NK-92 (cell line): ENCODE results near the gene ZNF79.

Source experiments
- DNase-seq: peaks from one replicate; lab custom pipeline; 2025; ENCODE audit not compliant: unreplicated experiment; lab: John Stamatoyannopoulos, UW

The ZNF79 gene

GRCh38 chr9:127423476-127423933 lies 677 bp upstream of the ZNF79 start:
- DNase-seq: no peak

DNA sequence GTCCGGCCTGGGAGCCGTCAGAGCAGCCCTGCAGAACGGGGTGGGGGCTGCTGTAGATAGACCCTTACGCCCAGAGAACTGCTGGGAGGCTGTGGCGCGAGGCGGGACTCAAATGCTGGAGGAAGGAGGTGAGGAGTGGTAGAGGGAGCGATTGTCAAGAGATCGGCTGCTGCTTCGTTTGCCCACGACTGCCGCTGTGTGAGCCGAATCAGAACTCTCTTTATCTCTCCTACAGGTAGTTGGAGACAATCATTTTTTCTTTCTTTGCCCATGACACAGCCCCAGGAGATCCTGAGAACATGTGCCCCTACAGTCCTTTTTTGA lies 456 bp downstream of the ZNF79 start:
- DNase-seq: no peak

GRCh38 chr9:127426756-127427155 lies 2.6 kb downstream of the ZNF79 start:
- DNase-seq: no peak

DNA sequence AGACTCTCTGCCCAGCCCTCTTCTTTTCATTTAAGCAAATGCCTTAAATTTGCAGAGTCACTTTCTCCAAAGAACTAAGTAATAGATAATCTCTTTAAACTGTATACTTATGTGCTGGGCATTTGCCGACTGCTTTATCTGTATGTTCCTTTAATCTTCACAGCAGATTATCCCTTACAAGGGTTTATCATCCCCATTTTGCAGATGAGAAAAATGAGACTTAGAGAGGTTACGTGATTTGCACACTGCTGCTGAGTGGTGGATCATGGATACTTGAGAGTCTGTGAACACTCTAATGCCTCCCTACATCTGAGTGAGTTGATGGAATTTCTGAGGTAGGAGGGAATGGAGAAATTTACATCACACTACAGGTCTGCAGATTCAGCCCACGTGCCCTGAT lies 4.2 kb downstream of the ZNF79 start:
- no peak for DNase-seq

- DNase-seq: no peak
These were observed 6.2 kb downstream of the ZNF79 start for GRCh38 chr9:127430415-127430814.

DNA sequence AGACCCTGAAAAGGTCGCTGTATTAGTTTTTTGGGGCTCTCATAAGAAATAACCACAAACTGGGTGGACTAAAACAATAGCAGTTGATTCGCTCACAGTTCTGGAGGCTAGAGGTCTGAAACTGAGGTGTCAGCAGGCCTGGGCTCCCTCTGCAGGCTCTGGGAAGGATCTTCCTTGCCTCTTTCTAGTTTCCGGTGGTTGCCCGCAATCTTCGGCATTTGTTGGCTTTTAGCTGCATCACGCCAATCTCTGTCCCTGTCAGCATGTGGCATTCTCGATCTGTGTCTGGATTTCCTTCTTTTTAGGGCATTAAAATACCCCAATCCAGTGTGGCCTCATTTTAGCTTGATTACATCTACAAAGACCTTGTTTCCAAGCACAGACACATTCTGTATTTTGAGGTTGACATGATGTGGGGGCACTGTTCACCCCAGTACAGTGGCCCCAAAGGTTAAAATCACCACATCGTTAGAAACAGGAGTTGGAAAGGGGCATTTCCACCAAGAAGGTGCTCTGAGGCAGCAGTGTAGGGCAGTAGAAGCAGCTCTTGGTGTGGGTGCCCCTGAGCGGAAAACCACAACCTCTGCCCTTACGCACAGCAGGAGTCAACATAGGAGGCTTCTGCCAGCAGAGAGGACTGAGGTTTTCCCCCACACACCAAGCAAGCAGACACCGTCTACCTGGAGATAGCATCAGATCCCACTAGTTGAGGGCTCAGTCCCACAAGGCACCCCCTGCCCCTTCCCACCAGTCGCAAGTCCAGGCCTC lies 13.5 kb downstream of the ZNF79 start:
- DNase-seq: no peak

DNA sequence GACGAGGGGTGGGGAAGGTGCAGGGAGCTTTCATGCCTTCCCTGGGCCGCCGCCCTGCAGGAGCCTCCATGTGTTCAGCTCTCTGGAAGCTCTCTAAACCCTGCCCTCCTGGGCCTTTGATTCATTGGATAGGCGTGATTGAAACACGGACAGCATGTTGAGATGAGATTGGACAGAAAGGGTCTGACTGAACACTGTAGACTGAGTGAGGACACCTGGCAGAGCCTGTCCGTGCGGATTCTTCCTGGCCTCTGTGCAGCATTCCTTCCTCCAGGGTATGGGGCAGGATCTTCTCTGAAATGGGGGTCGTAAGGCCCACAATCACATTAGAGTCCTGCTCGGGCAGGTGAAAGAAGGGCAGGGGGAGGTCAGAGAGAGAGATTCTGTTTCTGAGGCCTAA lies 14.2 kb downstream of the ZNF79 start:
- no peak for DNase-seq

- no peak for DNase-seq
These were observed 20.2 kb downstream of the ZNF79 start for GRCh38 chr9:127444283-127444920.

DNA sequence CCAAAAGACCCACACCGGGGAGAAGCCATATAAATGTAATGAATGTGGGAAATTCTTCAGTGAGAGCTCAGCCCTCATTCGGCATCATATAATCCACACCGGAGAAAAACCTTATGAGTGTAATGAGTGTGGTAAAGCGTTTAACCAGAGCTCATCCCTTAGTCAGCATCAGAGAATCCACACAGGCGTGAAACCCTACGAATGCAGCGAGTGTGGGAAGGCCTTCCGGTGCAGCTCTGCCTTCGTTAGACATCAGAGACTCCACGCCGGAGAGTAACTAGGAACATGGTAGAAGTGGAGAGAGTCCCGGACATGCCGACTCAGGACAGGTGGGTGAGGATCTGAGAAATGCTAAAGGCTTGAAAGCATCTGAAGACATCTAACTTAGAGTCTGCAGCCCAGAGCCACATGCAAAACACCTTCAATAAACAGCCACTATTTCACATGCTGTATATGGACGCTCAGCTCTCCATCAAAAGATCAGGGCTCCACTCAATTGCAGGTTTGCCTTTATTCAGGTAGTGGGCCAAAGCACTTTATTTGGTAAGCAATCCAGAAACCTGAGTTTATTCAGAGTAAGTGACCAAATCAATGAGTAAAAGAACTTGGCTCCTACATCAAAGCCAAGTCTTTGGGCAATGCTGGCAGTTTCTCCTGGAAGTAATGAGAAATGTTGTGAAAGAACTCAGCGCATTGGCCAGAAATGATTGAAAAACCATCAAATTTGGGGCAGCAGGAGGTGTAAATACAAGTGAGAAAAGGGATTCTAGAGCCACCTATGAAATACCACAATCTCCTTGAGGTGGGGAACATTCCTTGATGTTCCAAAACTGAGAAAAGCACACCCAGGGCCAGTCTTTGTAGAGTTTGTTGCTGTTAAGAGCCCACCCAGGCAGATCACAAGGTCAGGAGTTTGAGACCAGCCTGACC lies 21.0 kb downstream of the ZNF79 start:
- no peak for DNase-seq

DNA sequence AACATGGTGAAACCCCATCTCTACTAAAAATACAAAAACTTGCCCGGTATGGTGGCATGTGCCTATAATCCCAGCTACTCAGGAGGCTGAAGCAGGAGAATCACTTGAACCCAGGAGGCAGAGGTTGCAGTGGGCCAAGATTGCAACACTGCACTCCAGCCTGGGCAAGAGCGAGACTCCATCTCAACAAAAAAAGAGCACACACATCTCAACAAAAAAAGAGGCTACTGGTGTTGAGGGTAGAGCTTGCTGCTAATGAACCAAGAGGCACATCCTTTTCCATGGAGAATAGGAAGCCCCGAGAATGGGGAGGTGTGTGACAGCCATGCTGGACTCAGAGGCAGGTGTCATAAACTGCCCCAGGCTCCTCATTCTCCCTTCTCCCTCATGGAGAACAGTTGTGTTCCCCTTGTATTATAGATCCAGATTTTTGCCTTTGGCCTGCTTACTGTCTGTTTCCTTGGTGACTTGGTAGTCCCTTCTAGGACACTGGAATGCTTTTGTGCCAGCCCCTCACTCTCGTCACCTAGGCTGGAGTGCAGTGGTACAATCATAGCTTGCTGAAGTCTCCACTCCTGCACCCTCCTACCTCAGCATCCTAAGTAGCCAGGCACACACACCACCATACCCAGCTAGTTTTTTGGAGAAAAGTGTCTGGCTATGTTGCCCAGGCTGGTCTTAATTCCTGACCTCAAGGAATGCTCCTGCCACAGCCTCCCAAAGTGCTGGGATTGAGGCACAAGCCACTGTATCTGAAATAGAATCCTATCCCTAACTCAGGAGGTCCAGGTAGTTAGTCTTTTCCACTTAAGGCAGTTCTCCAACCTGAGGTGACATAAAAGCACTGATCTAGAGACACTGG lies 21.9 kb downstream of the ZNF79 start:
- DNase-seq: no peak

GRCh38 chr9:127446713-127447415 lies 22.7 kb downstream of the ZNF79 start:
- no peak for DNase-seq

DNA sequence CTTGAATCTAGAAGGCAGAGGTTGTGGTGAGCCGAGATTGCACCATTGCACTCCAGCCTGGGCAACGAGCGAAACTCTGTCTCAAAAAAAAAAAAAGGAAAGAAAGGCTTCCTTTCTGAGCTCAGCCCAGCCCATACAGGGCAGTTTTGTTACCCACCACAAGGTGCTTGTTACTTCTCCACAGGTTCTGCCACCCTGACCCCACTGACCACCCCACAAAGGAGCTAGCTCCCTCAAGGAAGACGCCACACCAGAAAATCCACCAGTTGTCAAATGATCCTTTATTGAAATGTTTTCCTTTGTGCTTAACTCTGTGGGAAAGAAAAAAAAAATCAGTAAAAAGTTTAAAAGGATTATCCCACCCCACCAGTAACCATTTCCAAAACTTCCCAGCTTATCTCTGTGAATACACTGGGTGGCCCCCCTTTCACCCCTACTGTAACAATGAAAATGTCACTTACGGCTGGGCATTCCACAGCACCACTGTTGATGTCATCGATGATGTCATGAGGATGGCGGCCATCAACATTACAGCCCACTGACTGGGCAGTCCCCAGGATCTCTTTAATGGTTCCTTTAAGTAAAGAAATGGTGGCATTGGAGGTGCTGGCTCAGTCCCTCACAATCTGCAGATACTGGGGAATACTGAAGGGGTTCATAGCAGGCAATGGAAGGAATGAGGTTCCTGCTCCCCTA lies 23.4 kb downstream of the ZNF79 start:
- DNase-seq: no peak

DNA sequence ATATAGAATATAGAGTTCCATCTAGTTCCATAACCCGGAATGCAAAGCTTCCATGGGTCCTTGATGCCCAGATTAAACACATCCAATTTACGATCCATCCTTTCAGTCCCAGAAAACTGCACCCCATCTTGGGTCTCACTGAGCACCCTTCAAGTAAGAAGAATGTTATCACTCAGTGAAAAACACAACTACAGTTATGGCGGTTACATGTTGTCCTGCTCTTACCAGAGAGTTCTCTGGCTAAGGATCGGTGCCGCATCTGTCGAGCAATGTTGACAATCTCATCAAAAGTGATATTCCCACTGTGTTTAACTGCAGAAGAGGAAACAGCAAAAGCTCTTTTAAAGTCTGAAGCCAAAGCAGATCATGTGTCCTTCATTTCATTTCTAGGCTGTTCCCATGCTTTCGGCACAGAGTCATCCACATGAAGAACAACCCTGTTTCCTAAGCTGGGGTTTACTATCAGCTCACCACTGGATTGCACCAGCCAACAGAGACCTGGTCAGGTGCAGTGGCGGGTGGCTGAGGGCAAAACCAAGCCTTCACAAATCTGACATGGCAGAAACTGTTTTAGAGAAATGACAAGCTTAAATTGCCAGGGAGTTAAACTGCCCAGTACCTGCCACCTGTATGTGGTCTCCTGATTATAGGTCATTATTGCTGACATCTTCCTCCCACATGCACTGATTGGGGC lies 24.1 kb downstream of the ZNF79 start:
- no peak for DNase-seq

- no peak for DNase-seq
These were observed 25.3 kb downstream of the ZNF79 start for GRCh38 chr9:127449332-127449966.

- DNase-seq: no peak
These were observed 26.1 kb downstream of the ZNF79 start for GRCh38 chr9:127450243-127450760.

DNA sequence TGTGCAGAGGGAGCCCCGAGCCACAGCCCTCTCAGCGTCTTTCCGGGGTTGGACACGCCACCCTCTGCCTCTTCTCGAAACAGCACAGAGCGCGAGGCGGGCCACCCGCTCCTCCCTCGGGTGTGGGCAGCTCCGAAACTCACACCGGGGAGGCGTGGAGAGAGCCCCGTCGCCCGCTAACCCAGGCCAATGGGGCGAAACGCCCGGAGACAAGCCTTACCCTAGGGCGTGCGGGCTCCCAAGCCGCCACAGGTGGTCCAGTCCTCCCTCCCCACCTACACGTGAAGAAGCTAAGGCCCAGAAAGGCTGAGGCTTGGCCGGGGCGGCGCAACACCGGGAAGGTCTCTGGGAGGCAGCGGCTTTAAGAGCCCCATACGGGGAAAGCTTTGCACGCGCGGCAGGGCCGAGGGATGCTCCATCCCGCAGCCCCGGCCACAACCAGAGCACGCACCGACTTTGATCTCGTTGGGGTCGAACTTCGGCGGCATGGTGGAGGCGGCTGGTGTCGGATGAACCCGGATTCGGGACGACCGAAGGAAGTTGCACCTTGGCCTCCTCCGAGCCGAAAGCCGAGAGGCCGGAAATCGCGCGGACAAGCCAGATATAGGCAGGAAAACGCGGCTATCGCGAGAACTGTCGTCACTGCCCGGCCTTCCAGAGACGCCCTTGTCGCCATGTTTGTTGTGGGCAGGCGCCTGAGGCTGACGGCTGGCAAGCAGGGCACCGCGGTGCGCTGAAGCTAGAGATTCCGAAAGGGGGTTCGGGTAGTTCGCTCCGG lies 26.8 kb downstream of the ZNF79 start, which contains the start of the genes LRSAM1 and RPL12:
TSS of gene LRSAM1 (plus strand) at position 681 of the 778 bp plus-strand sequence. CDS start 3,018 bp downstream, outside the sequence.
TSS of gene RPL12 (minus strand) at position 577 of the 778 bp plus-strand sequence. CDS start at position 488, 89 bp downstream.
- peak; percentile 72 for DNase-seq

- no peak for DNase-seq
These were observed 27.4 kb downstream of the ZNF79 start for GRCh38 chr9:127451608-127451857.
